SK-N-MC (cell line): Measurements from ENCODE around the gene PACSIN2.
"Not testable (repeated sequence)": the region's sequence is repeated elsewhere in the genome, so short reads cannot be mapped to it uniquely, and the experiment has no call there.

Experiments
- DNase-seq: peaks from one replicate; pipeline ENCODE4 v3.0.0-alpha.2; 2011; ENCODE audit warnings: low read depth, low spot score
- H3K27ac ChIP-seq: fragments of 200-600 bp; sonication (generic); 2 replicates; pipeline ENCODE4 v1.5.1; 2016; ENCODE audit warnings: mixed run types
- H3K36me3 ChIP-seq: fragments of 200-600 bp; sonication (generic); 2 replicates; pipeline ENCODE4 v1.6.1; 2017; ENCODE audit warnings: antibody characterized with exemption, low read length, mixed read lengths; ENCODE audit not compliant: insufficient read depth
- H3K4me3 ChIP-seq: fragments of 200-600 bp; sonication (generic); 2 replicates; pipeline ENCODE4 v1.5.1; 2016
- H3K9ac ChIP-seq: fragments of 200-600 bp; sonication (generic); 2 replicates; pipeline ENCODE4 v1.8.0; 2017; ENCODE audit warnings: mixed run types, mixed read lengths; ENCODE audit not compliant: insufficient read length
- H3K9me3 ChIP-seq: fragments of 200-600 bp; sonication (generic); 2 replicates; pipeline ENCODE4 v1.6.1; 2017; ENCODE audit warnings: low read depth, mild to moderate bottlenecking, antibody characterized with exemption, low read length, moderate library complexity, mixed read lengths
- EZH2 ChIP-seq: fragments of 200-600 bp; sonication (generic); IDR thresholded peaks from one replicate; pipeline ENCODE4 v1.6.1; 2017; ENCODE audit warnings: antibody characterized with exemption
- FOXP2 ChIP-seq: optimal IDR thresholded peaks from 2 replicates; pipeline ENCODE3; 2011; ENCODE audit warnings: mild to moderate bottlenecking, moderate library complexity; ENCODE audit not compliant: insufficient read depth; ENCODE audit errors: extremely low read length, control extremely low read depth
- POLR2AphosphoS5 ChIP-seq: IDR thresholded peaks from 2 replicates; pipeline ENCODE4 v1.6.1; 2012; ENCODE audit warnings: mild to moderate bottlenecking, low read depth, low read length, borderline replicate concordance

PACSIN2 gene

DNA sequence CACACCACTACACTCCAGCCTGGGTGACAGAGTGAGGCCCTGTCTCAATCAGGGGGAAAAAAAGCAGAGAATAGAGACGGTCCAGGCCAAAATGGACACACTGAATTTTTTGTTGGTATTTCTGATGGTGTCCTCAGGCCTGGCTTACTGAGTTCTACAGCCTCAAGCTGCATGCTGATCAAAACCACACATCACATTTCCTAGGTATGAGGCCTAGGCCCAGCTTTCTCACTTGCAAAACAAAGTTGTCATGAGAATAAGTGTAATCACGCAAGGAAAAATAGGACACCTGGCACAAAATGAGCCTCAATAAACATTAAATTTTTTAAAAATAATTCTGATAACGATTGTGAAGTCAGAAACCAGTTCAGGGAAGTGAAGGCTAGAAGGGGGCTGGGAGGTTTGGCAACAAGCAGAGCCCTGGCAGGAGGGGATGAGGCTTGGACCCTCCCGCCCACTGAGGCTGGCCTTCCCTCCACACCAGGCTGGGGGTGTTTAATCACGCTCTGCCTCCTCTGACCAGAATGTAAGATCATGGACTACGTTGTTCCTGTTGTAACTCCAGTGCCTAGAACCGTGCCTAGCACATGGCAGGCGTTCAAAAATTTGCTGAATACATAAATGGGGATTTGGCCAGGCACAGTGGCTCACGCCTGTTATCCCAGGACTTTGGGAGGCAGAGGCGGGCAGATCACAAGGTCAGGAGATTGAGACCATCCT, 18.1 kb downstream of the PACSIN2 start:
- Histone ChIP-seq H3K27ac (no peak overlapping the region), H3K9me3 (no peaks in the 10 kb centered on the region), H3K9ac (no peak overlapping the region), H3K4me3 (no peak overlapping the region), H3K36me3 (peaks cover 7% of the 10 kb centered on the region; the same call in 1 of the 2 replicates)
- TF ChIP-seq FOXP2 (no peak), POLR2AphosphoS5 (no peak), EZH2 (no peak)
- DNase-seq, result no peak

DNA sequence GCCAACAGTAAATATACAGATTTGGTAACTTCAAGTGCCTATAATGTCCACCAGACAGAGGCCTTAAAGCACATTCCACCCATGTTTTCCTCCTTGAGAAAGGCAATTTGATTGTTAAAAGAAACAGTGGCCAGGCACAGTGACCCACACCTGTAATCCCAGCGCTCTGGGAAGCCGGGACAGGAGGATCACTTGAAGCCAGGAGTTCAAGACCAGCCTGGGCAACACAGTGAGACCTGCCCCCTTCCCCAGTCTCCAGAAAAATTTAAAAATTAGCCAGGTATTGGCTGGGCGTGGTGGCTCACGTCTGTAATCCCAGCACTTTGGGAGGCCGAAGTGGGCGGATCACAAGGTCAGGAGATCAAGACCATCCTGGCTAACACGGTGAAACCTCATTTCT, 19.3 kb downstream of the PACSIN2 start:
- DNase-seq, H3K9ac ChIP-seq, H3K4me3 ChIP-seq, H3K36me3 ChIP-seq, H3K9me3 ChIP-seq: not testable (repeated sequence)
- H3K27ac ChIP-seq, result peak overlapping the region; percentile 87

DNA sequence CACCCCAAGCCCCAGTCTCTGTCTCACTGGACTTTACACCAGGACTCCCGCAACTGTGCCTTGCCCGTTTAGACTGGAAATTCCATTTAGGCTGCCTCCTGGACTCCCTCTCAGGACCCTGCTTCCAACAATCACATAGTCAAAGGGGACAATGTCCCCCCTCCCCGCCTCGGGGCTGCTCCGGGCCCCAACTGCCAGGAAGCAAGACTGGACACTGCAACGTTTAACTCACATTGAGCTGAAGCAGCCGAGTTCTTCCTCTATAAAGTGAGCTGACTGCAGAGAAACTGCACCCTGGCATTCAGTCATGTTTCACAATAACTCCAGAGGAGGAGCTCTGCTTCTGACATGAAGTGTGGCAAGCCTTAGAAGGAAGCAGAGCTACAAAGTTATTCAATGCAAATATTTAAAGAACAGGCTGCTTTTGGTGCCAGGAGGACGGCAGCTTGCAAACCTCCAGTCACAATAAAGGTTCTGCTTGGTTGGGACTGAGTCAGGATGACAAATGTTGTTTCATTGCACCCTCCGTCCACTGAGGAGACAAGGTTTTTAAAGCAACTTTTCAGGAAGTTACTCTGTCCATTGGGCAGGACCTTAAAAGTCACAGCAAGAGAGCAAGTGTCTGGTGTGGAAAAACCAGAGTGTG, 19.9 kb downstream of the PACSIN2 start:
- H3K9ac ChIP-seq, result peak overlapping the region; percentile 59
- no peak for TF ChIP-seq EZH2
- no peak for TF ChIP-seq POLR2AphosphoS5
- no peak for TF ChIP-seq FOXP2
- peak; percentile 45 for DNase-seq
- H3K4me3 ChIP-seq, result peak overlapping the region; percentile 58
- H3K27ac ChIP-seq, result peak overlapping the region; percentile 87
- H3K9me3 ChIP-seq, result no peaks in the 10 kb centered on the region
- peaks cover 7% of the 10 kb centered on the region; the same call in 1 of the 2 replicates for H3K36me3 ChIP-seq

DNA sequence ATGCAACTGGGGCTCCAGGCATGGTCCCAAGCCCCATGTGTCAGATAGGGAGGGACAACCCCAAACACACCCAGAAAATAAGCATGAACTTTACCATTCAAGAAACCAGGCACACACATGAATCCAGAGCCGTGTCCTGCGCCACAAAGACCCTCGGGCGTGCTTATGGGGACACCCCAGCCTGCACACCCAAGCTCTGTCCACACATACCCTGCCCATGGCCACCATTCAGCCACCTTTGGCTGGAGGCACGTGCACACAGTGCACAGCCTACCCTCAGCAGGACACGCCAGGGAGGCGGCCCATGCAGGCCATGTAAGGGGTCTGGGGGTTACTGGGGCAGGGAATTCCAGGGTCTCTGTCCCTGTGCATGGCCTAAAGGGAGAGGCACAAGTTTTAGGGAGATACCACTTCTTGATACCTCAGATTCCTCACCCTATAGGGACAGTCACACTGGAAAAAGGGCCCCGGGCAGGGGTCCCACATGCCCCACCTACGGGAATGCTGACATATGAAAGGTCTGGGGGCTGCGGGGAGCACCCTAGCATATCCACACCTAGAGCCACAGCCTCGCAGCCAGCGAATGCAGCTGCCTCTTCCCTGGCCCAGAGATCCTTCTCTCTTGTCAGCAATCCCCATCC, 20.6 kb downstream of the PACSIN2 start:
- H3K36me3 ChIP-seq, result peaks cover 7% of the 10 kb centered on the region; the same call in 1 of the 2 replicates
- H3K9ac ChIP-seq, result peak overlapping the region; percentile 59
- no peaks in the 10 kb centered on the region for H3K9me3 ChIP-seq
- no peak for DNase-seq
- H3K27ac ChIP-seq, result peak overlapping the region; percentile 87
- no peak for TF ChIP-seq POLR2AphosphoS5
- no peak for TF ChIP-seq FOXP2
- no peak for TF ChIP-seq EZH2
- peak overlapping the region; percentile 58 for H3K4me3 ChIP-seq

DNA sequence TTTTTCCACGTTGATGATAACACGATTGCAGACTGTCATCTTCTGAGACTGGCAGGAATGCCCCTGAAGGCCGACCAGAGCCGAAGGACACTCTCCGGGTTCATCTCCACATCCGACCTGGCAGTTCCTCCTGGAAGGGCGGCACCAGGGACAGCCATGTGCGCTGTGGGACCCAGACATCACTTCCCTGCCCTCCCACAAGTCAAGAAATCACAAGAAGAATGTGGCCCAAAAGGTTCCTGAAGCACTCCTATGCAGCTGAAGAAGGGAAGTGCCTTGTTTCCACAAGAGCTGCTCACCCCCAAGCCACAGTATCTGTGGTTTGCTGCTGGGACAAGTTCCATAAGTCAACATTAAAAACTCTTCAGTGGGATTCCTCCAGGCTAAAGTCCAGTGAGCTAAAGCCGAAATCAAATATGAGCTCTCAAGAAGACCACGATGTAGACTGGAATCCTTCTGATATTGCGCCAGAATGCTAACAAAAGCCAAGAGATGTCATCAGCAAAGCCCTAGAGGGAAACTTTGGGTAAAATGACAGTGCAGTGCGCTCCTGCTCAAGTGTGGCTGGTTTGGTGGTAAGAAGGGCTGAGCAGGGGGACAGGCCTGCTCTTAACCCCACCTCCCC, 21.2 kb downstream of the PACSIN2 start:
- Histone ChIP-seq H3K9ac (peak overlapping the region; percentile 59), H3K27ac (peak overlapping the region; percentile 87)

DNA sequence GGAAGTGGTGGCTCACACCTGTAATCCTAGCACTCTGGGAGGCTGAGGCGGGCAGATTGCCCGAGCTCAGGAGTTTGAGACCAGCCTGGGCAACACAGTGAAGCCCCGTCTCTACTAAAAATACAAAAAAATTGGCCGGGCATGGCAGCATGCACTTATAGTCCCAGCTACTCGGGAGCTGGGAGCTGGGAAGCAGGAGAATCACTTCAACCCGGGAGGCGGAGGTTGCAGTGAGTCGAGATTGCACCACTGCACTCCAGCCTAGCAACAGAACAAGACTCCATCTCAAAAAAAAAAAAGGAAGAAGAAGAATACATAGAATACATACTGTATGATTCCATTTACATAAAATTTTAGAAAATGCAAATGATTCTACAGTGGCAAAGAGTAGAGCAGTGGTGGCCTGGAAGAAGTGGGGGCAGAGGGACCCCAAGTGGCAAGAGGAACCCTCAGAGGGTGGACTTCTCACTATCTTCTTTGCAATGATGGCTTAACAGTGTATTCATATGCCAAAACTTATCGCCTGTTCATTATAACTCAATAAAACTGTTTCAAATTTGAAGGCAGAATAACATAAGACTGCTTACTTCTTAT, 22.0 kb downstream of the PACSIN2 start:
- H3K9me3 ChIP-seq, result no peaks in the 10 kb centered on the region
- H3K9ac ChIP-seq, result no peak overlapping the region
- peaks cover 7% of the 10 kb centered on the region; the same call in 1 of the 2 replicates for H3K36me3 ChIP-seq
- no peak overlapping the region for H3K4me3 ChIP-seq
- DNase-seq, result no peak
- peak overlapping the region; percentile 87; the same call in 1 of the 2 replicates for H3K27ac ChIP-seq
- TF ChIP-seq EZH2 (no peak), POLR2AphosphoS5 (no peak), FOXP2 (no peak)

More for the DNA sequence above, 21.2 kb downstream of the PACSIN2 start:
- no peaks in the 10 kb centered on the region for H3K9me3 ChIP-seq
- peak overlapping the region; percentile 17; the same call in 1 of the 2 replicates for H3K4me3 ChIP-seq
- TF ChIP-seq POLR2AphosphoS5, result no peak
- TF ChIP-seq EZH2, result no peak
- TF ChIP-seq FOXP2, result no peak
- H3K36me3 ChIP-seq, result peaks cover 7% of the 10 kb centered on the region; the same call in 1 of the 2 replicates
- no peak for DNase-seq

DNA sequence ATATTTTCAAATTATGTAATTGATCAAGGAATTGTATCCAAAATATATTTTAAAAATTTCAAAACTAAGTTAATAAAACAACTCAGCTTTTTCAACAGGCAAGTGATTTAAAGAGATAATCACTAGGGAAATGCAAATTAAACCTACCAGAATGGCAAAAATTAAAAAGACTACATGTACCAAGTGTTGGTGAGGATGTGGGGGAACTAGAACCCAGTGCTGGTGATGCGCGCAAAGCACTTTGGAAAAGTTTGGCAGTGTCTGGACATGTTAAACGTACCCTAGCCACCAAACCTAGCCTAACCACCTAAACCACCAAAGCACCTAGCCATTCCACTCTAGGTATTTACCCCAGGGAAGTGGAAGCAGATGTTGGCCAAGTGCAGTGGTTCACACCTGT, 22.9 kb downstream of the PACSIN2 start:
- Histone ChIP-seq H3K27ac (no peak overlapping the region), H3K4me3 (no peak overlapping the region), H3K36me3 (peaks cover 7% of the 10 kb centered on the region; the same call in 1 of the 2 replicates), H3K9ac (no peak overlapping the region), H3K9me3 (no peaks in the 10 kb centered on the region)
- no peak for TF ChIP-seq EZH2
- TF ChIP-seq FOXP2, result no peak
- TF ChIP-seq POLR2AphosphoS5, result no peak
- DNase-seq, result no peak
